Activated CD4-positive, CD25-positive, alpha-beta regulatory T cell (primary cell): Measurements from ENCODE around the gene COX7B2.

ENCODE experiments used
- DNase-seq, 4 experiments: peaks; one replicate each; lab custom pipeline; 2025; lab: John Stamatoyannopoulos, UW

The COX7B2 gene

GRCh38 chr4:46889410-46889809 is 19.6 kb downstream of the COX7B2 start:
- no peak for DNase-seq

GRCh38 chr4:46886711-46887110 is 22.3 kb downstream of the COX7B2 start:
- DNase-seq, result no peak

- no peak for DNase-seq
Measured at GRCh38 chr4:46878641-46879040, 30.4 kb downstream of the COX7B2 start.

- no peak for DNase-seq
Measured at GRCh38 chr4:46874811-46875210, 34.2 kb downstream of the COX7B2 start.

- DNase-seq, result no peak
Measured at GRCh38 chr4:46870411-46870810, 38.6 kb downstream of the COX7B2 start.

GRCh38 chr4:46856333-46856732 is 52.7 kb downstream of the COX7B2 start:
- DNase-seq, result no peak

- DNase-seq, result no peak
Measured at GRCh38 chr4:46852800-46853199, 56.2 kb downstream of the COX7B2 start.

- no peak for DNase-seq
Measured at GRCh38 chr4:46850026-46850425, 59.0 kb downstream of the COX7B2 start.

GRCh38 chr4:46844325-46844917 is 64.6 kb downstream of the COX7B2 start:
- peak in 1 of 4 experiments; percentile 6 for DNase-seq

- no peak for DNase-seq
Measured at GRCh38 chr4:46839128-46839527, 69.9 kb downstream of the COX7B2 start.

- no peak for DNase-seq
Measured at GRCh38 chr4:46837639-46838038, 71.4 kb downstream of the COX7B2 start.

GRCh38 chr4:46836584-46836983 is 72.5 kb downstream of the COX7B2 start:
- DNase-seq, result no peak

- no peak for DNase-seq
Measured at GRCh38 chr4:46830971-46831454, 78.0 kb downstream of the COX7B2 start.

GRCh38 chr4:46820154-46820553 is 88.9 kb downstream of the COX7B2 start:
- no peak for DNase-seq

GRCh38 chr4:46819095-46819494 is 90.0 kb downstream of the COX7B2 start:
- no peak for DNase-seq

- DNase-seq, result no peak
Measured at GRCh38 chr4:46818604-46819003, 90.4 kb downstream of the COX7B2 start.

GRCh38 chr4:46817806-46818205 is 91.2 kb downstream of the COX7B2 start:
- no peak for DNase-seq

GRCh38 chr4:46804781-46805413 is 104.1 kb downstream of the COX7B2 start:
- DNase-seq, result no peak

- DNase-seq, result no peak
Measured at GRCh38 chr4:46793036-46793435, 116.0 kb downstream of the COX7B2 start.

- DNase-seq, result no peak
Measured at GRCh38 chr4:46781434-46782092, 127.5 kb downstream of the COX7B2 start.

GRCh38 chr4:46765465-46765864 is 143.6 kb downstream of the COX7B2 start:
- no peak for DNase-seq

GRCh38 chr4:46730075-46730474 is 179.0 kb downstream of the COX7B2 start:
- no peak for DNase-seq

- DNase-seq, result no peak
Measured at GRCh38 chr4:46720055-46720454, 189.0 kb downstream of the COX7B2 start.
